ENCODE data around the gene HTRA1. TPM values are rescaled to one million over a fixed set of nuclear protein-coding genes. Genes with fewer than 3 reads are reported as not detected.

HTRA1 gene
- total RNA-seq, 1 experiment from 2014 or later, result 32.8 TPM

DNA sequence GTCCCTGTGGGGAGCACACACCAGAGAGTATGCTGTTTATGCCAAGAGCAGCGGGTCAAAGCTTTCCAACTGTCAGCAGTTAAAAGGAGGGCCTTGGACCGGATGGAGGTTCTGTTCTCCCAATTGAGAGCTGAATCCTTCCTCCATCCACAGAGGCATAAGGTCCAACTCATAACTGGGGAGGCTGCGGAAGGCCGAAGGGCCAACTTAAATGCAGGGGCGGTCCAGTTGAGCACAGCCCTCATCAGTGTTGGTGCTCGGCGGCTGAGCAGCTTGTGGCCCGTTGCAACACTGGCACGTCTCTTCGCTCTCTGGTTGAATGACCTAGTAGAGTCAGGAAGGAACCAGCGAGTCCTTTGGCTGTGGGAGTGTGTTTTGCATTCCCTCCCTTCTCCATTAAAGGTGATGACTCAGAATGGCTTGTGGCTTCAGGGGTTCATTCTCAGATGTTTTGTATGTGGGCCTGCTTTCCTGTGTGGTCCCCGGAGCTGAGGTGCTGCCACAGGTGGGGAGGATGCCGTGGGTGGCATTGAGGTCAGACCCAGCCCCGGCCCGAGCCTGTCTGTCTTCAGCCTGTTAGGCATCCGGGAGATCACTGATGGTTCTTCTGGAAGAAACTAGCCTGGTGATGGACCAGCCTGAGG is 54.4 kb downstream of the HTRA1 start:
- Histone ChIP-seq H3K9me3 (ENCODE audit: control insufficient read depth, insufficient read depth, low read depth, low read length) (no peaks in the 10 kb centered on the region), H3K4me1 (ENCODE audit: control insufficient read depth, insufficient read depth, low read length) (no peaks in the 10 kb centered on the region), H3K27ac (ENCODE audit: low read length) (no peak overlapping the region), H3K4me3 (ENCODE audit: low read depth in 2 of 2, low read length in 2 of 2) (no peak overlapping the region), H3K36me3 (ENCODE audit: control insufficient read depth, insufficient read depth, low read length) (no peaks in the 10 kb centered on the region), H3K27me3 (ENCODE audit: control insufficient read depth, insufficient read depth, low read length) (no peaks in the 10 kb centered on the region)
- ChIA-PET CTCF (no interaction called here), POLR2A (no interaction called here)
- no peak for TF ChIP-seq POLR2AphosphoS5 (IDR thresholded peaks at IDR 0.05; ENCODE audit: low read depth, low read length)
- TF ChIP-seq, protein P1, sequence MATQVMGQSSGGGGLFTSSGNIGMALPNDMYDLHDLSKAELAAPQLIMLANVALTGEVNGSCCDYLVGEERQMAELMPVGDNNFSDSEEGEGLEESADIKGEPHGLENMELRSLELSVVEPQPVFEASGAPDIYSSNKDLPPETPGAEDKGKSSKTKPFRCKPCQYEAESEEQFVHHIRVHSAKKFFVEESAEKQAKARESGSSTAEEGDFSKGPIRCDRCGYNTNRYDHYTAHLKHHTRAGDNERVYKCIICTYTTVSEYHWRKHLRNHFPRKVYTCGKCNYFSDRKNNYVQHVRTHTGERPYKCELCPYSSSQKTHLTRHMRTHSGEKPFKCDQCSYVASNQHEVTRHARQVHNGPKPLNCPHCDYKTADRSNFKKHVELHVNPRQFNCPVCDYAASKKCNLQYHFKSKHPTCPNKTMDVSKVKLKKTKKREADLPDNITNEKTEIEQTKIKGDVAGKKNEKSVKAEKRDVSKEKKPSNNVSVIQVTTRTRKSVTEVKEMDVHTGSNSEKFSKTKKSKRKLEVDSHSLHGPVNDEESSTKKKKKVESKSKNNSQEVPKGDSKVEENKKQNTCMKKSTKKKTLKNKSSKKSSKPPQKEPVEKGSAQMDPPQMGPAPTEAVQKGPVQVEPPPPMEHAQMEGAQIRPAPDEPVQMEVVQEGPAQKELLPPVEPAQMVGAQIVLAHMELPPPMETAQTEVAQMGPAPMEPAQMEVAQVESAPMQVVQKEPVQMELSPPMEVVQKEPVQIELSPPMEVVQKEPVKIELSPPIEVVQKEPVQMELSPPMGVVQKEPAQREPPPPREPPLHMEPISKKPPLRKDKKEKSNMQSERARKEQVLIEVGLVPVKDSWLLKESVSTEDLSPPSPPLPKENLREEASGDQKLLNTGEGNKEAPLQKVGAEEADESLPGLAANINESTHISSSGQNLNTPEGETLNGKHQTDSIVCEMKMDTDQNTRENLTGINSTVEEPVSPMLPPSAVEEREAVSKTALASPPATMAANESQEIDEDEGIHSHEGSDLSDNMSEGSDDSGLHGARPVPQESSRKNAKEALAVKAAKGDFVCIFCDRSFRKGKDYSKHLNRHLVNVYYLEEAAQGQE (IDR thresholded peaks at IDR 0.05; ENCODE audit: insufficient read depth in 1 of 2, low read depth in 2 of 2, low read length in 1 of 2), result no peak
- TF ChIP-seq CTCF (IDR thresholded peaks at IDR 0.05), result no peak
- TF ChIP-seq TCF7L2 (IDR thresholded peaks at IDR 0.05; ENCODE audit: low read depth, low read length), result no peak
- no peak for TF ChIP-seq SIN3A (IDR thresholded peaks at IDR 0.05; ENCODE audit: borderline replicate concordance, insufficient read depth, low read depth, low read length)
- intact Hi-C loops (cut with micrococcal nuclease; ENCODE audit: unreplicated experiment) (no loop called here), in situ Hi-C loops (cut with HindIII; ENCODE audit: low pct_unique_long_range_greater_than_20kb, low sequenced_read_pairs) (no loop called here)
- DNase-seq (ENCODE audit: low read depth, low spot score), result no peak
- no TSS peak for BruUV-seq (replicated peaks)
- no peak for ATAC-seq

GRCh38 chr10:122516734-122517133 is 55.4 kb downstream of the HTRA1 start:
- BruUV-seq (replicated peaks), result no TSS peak
- ChIA-PET CTCF (interaction anchor here (0.6 kb wide), 1 partner anchor 150 kb away, joined by 4 read pairs; no protein-coding TSS in a partner anchor), POLR2A (interaction anchor here (0.7 kb wide), 1 partner anchor 18 kb away, joined by 9 read pairs; no protein-coding TSS in a partner anchor)
- H3K27ac ChIP-seq (ENCODE audit: low read length), result no peak overlapping the region
- intact Hi-C loops (cut with micrococcal nuclease; ENCODE audit: unreplicated experiment), result no loop called here
- no peak for TF ChIP-seq TCF7L2 (IDR thresholded peaks at IDR 0.05; ENCODE audit: low read depth, low read length)
- no peak for TF ChIP-seq SIN3A (IDR thresholded peaks at IDR 0.05; ENCODE audit: borderline replicate concordance, insufficient read depth, low read depth, low read length)
- TF ChIP-seq, protein P1 (IDR thresholded peaks at IDR 0.05; ENCODE audit: insufficient read depth in 1 of 2, low read depth in 2 of 2, low read length in 1 of 2), result no peak
- TF ChIP-seq CTCF (IDR thresholded peaks at IDR 0.05), result no peak
- no peak for TF ChIP-seq POLR2AphosphoS5 (IDR thresholded peaks at IDR 0.05; ENCODE audit: low read depth, low read length)
- H3K4me3 ChIP-seq (ENCODE audit: low read depth in 2 of 2, low read length in 2 of 2), result no peak overlapping the region
- H3K9me3 ChIP-seq (ENCODE audit: control insufficient read depth, insufficient read depth, low read depth, low read length), result no peaks in the 10 kb centered on the region
- no peak for DNase-seq (ENCODE audit: low read depth, low spot score)
- H3K27me3 ChIP-seq (ENCODE audit: control insufficient read depth, insufficient read depth, low read length), result peaks cover under 1% of the 10 kb centered on the region; the same call in 1 of the 2 replicates
- in situ Hi-C loops (cut with HindIII; ENCODE audit: low pct_unique_long_range_greater_than_20kb, low sequenced_read_pairs), result no loop called here
- no peaks in the 10 kb centered on the region for H3K36me3 ChIP-seq (ENCODE audit: control insufficient read depth, insufficient read depth, low read length)
- no peaks in the 10 kb centered on the region for H3K4me1 ChIP-seq (ENCODE audit: control insufficient read depth, insufficient read depth, low read length)
- no peak for ATAC-seq
